HG03460 (cell line): Measurements from ENCODE around the gene SHOC1.
"Not testable (repeated sequence)": the region's sequence is repeated elsewhere in the genome, so short reads cannot be mapped to it uniquely, and the experiment has no call there.

Source experiments
- ATAC-seq: cut with Tn5 transposase; IDR thresholded peaks from one replicate; pipeline ENCODE4 v1.9.1; 2021; ENCODE audit not compliant: unreplicated experiment

The SHOC1 gene

GRCh38 chr9:111794835-111795556, at the start of gene SHOC1:
Gene SHOC1 (minus strand): TSS chr9:111794937. CDS start chr9:111791418, 3,519 bp downstream.
- ATAC-seq = no peak

GRCh38 chr9:111843971-111844370, 49.2 kb upstream of the SHOC1 start:
- no peak for ATAC-seq

GRCh38 chr9:111842313-111842712, 47.6 kb upstream of the SHOC1 start:
- ATAC-seq = no peak

- ATAC-seq = no peak
Measured at GRCh38 chr9:111840442-111840841, 45.7 kb upstream of the SHOC1 start.

GRCh38 chr9:111839987-111840386, 45.2 kb upstream of the SHOC1 start:
- no peak for ATAC-seq

GRCh38 chr9:111839387-111839786, 44.6 kb upstream of the SHOC1 start:
- ATAC-seq = no peak

- no peak for ATAC-seq
Measured at GRCh38 chr9:111838439-111838838, 43.7 kb upstream of the SHOC1 start.

- ATAC-seq = no peak
Measured at GRCh38 chr9:111836311-111836710, 41.6 kb upstream of the SHOC1 start.

- no peak for ATAC-seq
Measured at GRCh38 chr9:111833941-111834340, 39.2 kb upstream of the SHOC1 start.

- no peak for ATAC-seq
Measured at GRCh38 chr9:111832449-111832848, 37.7 kb upstream of the SHOC1 start.

- no peak for ATAC-seq
Measured at GRCh38 chr9:111831371-111832108, 36.8 kb upstream of the SHOC1 start.

- ATAC-seq = no peak
Measured at GRCh38 chr9:111828193-111828592, 33.5 kb upstream of the SHOC1 start.

- no peak for ATAC-seq
Measured at GRCh38 chr9:111825468-111826145, 30.9 kb upstream of the SHOC1 start.

- ATAC-seq = no peak
Measured at GRCh38 chr9:111821006-111821528, 26.3 kb upstream of the SHOC1 start.

- ATAC-seq = no peak
Measured at GRCh38 chr9:111819360-111819759, 24.6 kb upstream of the SHOC1 start.

GRCh38 chr9:111815285-111816070, 20.7 kb upstream of the SHOC1 start:
- ATAC-seq = no peak

GRCh38 chr9:111812337-111812736, 17.6 kb upstream of the SHOC1 start:
- ATAC-seq = no peak

GRCh38 chr9:111810908-111811307, 16.2 kb upstream of the SHOC1 start:
- ATAC-seq = no peak

GRCh38 chr9:111810415-111810814, 15.7 kb upstream of the SHOC1 start:
- ATAC-seq = not testable (repeated sequence)

GRCh38 chr9:111807197-111807596, 12.5 kb upstream of the SHOC1 start:
- no peak for ATAC-seq

GRCh38 chr9:111806259-111806658, 11.5 kb upstream of the SHOC1 start:
- ATAC-seq = no peak
